Caco-2 (cell line): ENCODE measurements around the gene GRPR. TPM values are rescaled to one million over a fixed set of nuclear protein-coding genes. Genes with fewer than 3 reads are reported as not detected.

ENCODE experiments used
- BruUV-seq: library from RNA; stranded (reverse); fragments of 400-500 nt; replicated peaks from 2 replicates; lab custom pipeline; 2021; lab: Mats Ljungman, UMichigan
- CTCF ChIA-PET: fragments of 300-600 bp; sonication (Branson Sonifier 250); formaldehyde crosslinking; loops from one replicate; lab custom pipeline; 2022; ENCODE audit warnings: antibody characterized with exemption; lab: Charles Lee
- POLR2A ChIA-PET: fragments of 300-600 bp; sonication (Branson Sonifier 250); formaldehyde crosslinking; loops from one replicate; lab custom pipeline; 2022; ENCODE audit warnings: antibody characterized with exemption; lab: Charles Lee
- DNase-seq, 2 experiments: peaks; one replicate each; pipeline versions ENCODE4 v3.0.0 to v3.0.0-alpha.2; 2020 to 2022
- H3K27me3 ChIP-seq: replicated peaks from 2 replicates; pipeline ENCODE4 v1.6.0; 2011; ENCODE audit warnings: low read length; ENCODE audit not compliant: control insufficient read depth, insufficient read depth
- H3K36me3 ChIP-seq: 2 replicates; pipeline ENCODE4 v1.5.1; 2011; ENCODE audit warnings: low read length; ENCODE audit not compliant: control insufficient read depth, insufficient read depth
- H3K4me1 ChIP-seq: fragments of 250-450 bp; sonication (Bioruptor Pico); 2 replicates; pipeline ENCODE4 v1.5.1; 2020; ENCODE audit warnings: mild to moderate bottlenecking
- H3K4me3 ChIP-seq: 2 replicates; pipeline ENCODE4 v1.5.1; 2011; ENCODE audit warnings: low read depth, mild to moderate bottlenecking, control low read depth, low read length
- H3K9me3 ChIP-seq: fragments of 250-450 bp; sonication (Bioruptor Pico); 2 replicates; pipeline ENCODE4 v1.5.1; 2020; ENCODE audit warnings: mild to moderate bottlenecking, moderate library complexity
- H3K27ac Mint-ChIP-seq: one replicate; pipeline ENCODE4 v1.8.0; 2022; ENCODE audit warnings: mixed read lengths; ENCODE audit not compliant: unreplicated experiment
- H3K27me3 Mint-ChIP-seq: one replicate; pipeline ENCODE4 v1.8.0; 2022; ENCODE audit warnings: mixed read lengths; ENCODE audit not compliant: insufficient read depth, unreplicated experiment
- H3K36me3 Mint-ChIP-seq: one replicate; pipeline ENCODE4 v1.8.0; 2022; ENCODE audit warnings: mild to moderate bottlenecking, mixed read lengths; ENCODE audit not compliant: insufficient read depth, unreplicated experiment
- H3K4me1 Mint-ChIP-seq: one replicate; pipeline ENCODE4 v1.8.0; 2022; ENCODE audit warnings: low read depth, mixed read lengths; ENCODE audit not compliant: unreplicated experiment
- H3K4me3 Mint-ChIP-seq: one replicate; pipeline ENCODE4 v1.8.0; 2022; ENCODE audit warnings: mild to moderate bottlenecking, moderate library complexity, mixed read lengths; ENCODE audit not compliant: unreplicated experiment
- H3K9me3 Mint-ChIP-seq: one replicate; pipeline ENCODE4 v1.8.0; 2022; ENCODE audit warnings: mixed read lengths; ENCODE audit not compliant: unreplicated experiment
- CTCF ChIP-seq, 2 experiments: fragments of 200-600 bp in 1 of 2; IDR thresholded peaks; 1 replicate in 1 of 2; 2 replicates in 1 of 2; pipeline versions ENCODE4 v1.5.1 to v1.8.0; 2011 to 2022; ENCODE audit warnings: antibody characterized with exemption in 1 of 2, control low read depth in 1 of 2, inconsistent platforms in 1 of 2, low read depth in 1 of 2, low read length in 1 of 2, mild to moderate bottlenecking in 1 of 2, moderate library complexity in 1 of 2; ENCODE audit not compliant: insufficient read depth in 1 of 2, severe bottlenecking in 1 of 2, unreplicated experiment in 1 of 2
- intact Hi-C: fragments of 100-400 bp; cut with micrococcal nuclease; formaldehyde crosslinking; loops from one replicate; pipeline ENCODE4 v1.10.0; 2022; ENCODE audit not compliant: unreplicated experiment
- total RNA-seq: library from RNA; stranded (reverse); gene quantifications from 2 replicates; pipeline ENCODE4 v1.2.3, GENCODE V29; 2022

The GRPR gene
- total RNA-seq, 1 experiment from 2014 or later = not detected

- no peak overlapping the region for H3K27ac Mint-ChIP-seq
- Histone ChIP-seq H3K4me3 (no peak overlapping the region), H3K36me3 (no peaks in the 10 kb centered on the region), H3K27me3 (no peaks in the 10 kb centered on the region), H3K9me3 (no peaks in the 10 kb centered on the region), H3K4me1 (no peaks in the 10 kb centered on the region)
- no peaks in the 10 kb centered on the region for H3K9me3 Mint-ChIP-seq
- no TSS peak for BruUV-seq
- no peaks in the 10 kb centered on the region for H3K4me1 Mint-ChIP-seq
- no peaks in the 10 kb centered on the region for H3K36me3 Mint-ChIP-seq
- intact Hi-C loops = no loop called here
- H3K27me3 Mint-ChIP-seq = peaks cover 2% of the 10 kb centered on the region
- ChIA-PET CTCF (no interaction called here), POLR2A (no interaction called here)
- no peak overlapping the region for H3K4me3 Mint-ChIP-seq
- TF ChIP-seq CTCF (IDR thresholded peaks at IDR 0.05; ENCODE audit: insufficient read depth in 1 of 2, low read depth in 1 of 2, low read length in 1 of 2, severe bottlenecking in 1 of 2, unreplicated experiment in 1 of 2) = no peak
- no peak for DNase-seq
Observed at GRCh38 chrX:16087076-16087475, 36.3 kb upstream of the GRPR start.

GRCh38 chrX:16089086-16089485, 34.3 kb upstream of the GRPR start:
- TF ChIP-seq CTCF (IDR thresholded peaks at IDR 0.05; ENCODE audit: insufficient read depth in 1 of 2, low read depth in 1 of 2, low read length in 1 of 2, severe bottlenecking in 1 of 2, unreplicated experiment in 1 of 2) = no peak
- BruUV-seq = no TSS peak
- H3K4me1 Mint-ChIP-seq = no peaks in the 10 kb centered on the region
- no peaks in the 10 kb centered on the region for H3K36me3 Mint-ChIP-seq
- Histone ChIP-seq H3K4me3 (no peak overlapping the region), H3K36me3 (no peaks in the 10 kb centered on the region), H3K27me3 (no peaks in the 10 kb centered on the region), H3K4me1 (no peaks in the 10 kb centered on the region), H3K9me3 (no peaks in the 10 kb centered on the region)
- DNase-seq = no peak
- H3K27me3 Mint-ChIP-seq = peaks cover 4% of the 10 kb centered on the region
- POLR2A ChIA-PET = no interaction called here
- peaks cover 11% of the 10 kb centered on the region for H3K9me3 Mint-ChIP-seq
- no peak overlapping the region for H3K4me3 Mint-ChIP-seq
- CTCF ChIA-PET = no interaction called here
- intact Hi-C loops = no loop called here
- H3K27ac Mint-ChIP-seq = no peak overlapping the region

- Mint-ChIP-seq H3K36me3 (no peaks in the 10 kb centered on the region), H3K27ac (no peak overlapping the region), H3K9me3 (peaks cover 11% of the 10 kb centered on the region), H3K27me3 (peaks cover 6% of the 10 kb centered on the region), H3K4me3 (no peak overlapping the region), H3K4me1 (no peaks in the 10 kb centered on the region)
- intact Hi-C loops = no loop called here
- no peaks in the 10 kb centered on the region for H3K36me3 ChIP-seq
- no peaks in the 10 kb centered on the region for H3K27me3 ChIP-seq
- H3K4me1 ChIP-seq = no peaks in the 10 kb centered on the region
- BruUV-seq = no TSS peak
- no peak for TF ChIP-seq CTCF (IDR thresholded peaks at IDR 0.05; ENCODE audit: insufficient read depth in 1 of 2, low read depth in 1 of 2, low read length in 1 of 2, severe bottlenecking in 1 of 2, unreplicated experiment in 1 of 2)
- H3K4me3 ChIP-seq = no peak overlapping the region
- no peaks in the 10 kb centered on the region for H3K9me3 ChIP-seq
- no peak for DNase-seq
- CTCF ChIA-PET = no interaction called here
- POLR2A ChIA-PET = no interaction called here
Observed at GRCh38 chrX:16096141-16096540, 27.2 kb upstream of the GRPR start.
